Aorta (tissue), 5 donors: ENCODE results near the gene GOLPH3. TPM values are rescaled to one million over a fixed set of nuclear protein-coding genes. Genes with fewer than 3 reads are reported as not detected.

ENCODE experiments used
- ATAC-seq: fragments of 200-7000 bp; cut with Tn5 transposase; one replicate; pipeline ENCODE4 v1.9.1; 2022; ENCODE audit warnings: moderate library complexity; ENCODE audit not compliant: low FRiP score
- DNase-seq, 2 donors: peaks; one replicate each; pipeline ENCODE4 v3.0.0-alpha.2; 2020
- H3K27ac ChIP-seq, 2 donors: one replicate each; pipeline ENCODE4 v1.5.1; 2013; ENCODE audit warnings: low read length in 2 of 2, mild to moderate bottlenecking in 2 of 2, moderate library complexity in 2 of 2, control low read depth in 1 of 2, inconsistent platforms in 1 of 2, low read depth in 1 of 2
- H3K27me3 ChIP-seq, 2 donors: one replicate each; pipeline ENCODE4 v1.6.1; 2013; ENCODE audit warnings: control low read depth in 1 of 2, low read length in 1 of 2, mild to moderate bottlenecking in 1 of 2, moderate library complexity in 1 of 2; ENCODE audit not compliant: insufficient read depth in 2 of 2, control insufficient read depth in 1 of 2
- H3K36me3 ChIP-seq, 2 donors: one replicate each; pipeline ENCODE4 v1.6.1; 2013; ENCODE audit warnings: control low read depth in 1 of 2, low read length in 1 of 2, mild to moderate bottlenecking in 1 of 2; ENCODE audit not compliant: insufficient read depth in 2 of 2, control insufficient read depth in 1 of 2
- H3K4me1 ChIP-seq, 2 donors: one replicate each; pipeline ENCODE4 v1.6.1; 2013; ENCODE audit warnings: low read length in 2 of 2, control low read depth in 1 of 2, mild to moderate bottlenecking in 1 of 2, moderate library complexity in 1 of 2; ENCODE audit not compliant: insufficient read depth in 2 of 2, control insufficient read depth in 1 of 2
- H3K4me3 ChIP-seq, 2 donors: one replicate each; pipeline ENCODE4 v1.5.1; 2013; ENCODE audit warnings: low read length in 2 of 2, control low read depth in 1 of 2, mild to moderate bottlenecking in 1 of 2
- H3K9me3 ChIP-seq: one replicate; pipeline ENCODE4 v1.6.1; 2013; ENCODE audit warnings: mild to moderate bottlenecking, low read length; ENCODE audit not compliant: control insufficient read depth
- WGBS, 2 donors: extraction: QIAGEN DNeasy Blood & Tissue Kit; methylation state at CpG; one replicate each; pipeline ENCODE4 v1.1.7; 2013; 5-methylcytosine and 5-hydroxymethylcytosine counted together
- intact Hi-C, 2 donors: fragments of 100-400 bp; cut with DNase I; formaldehyde crosslinking; loops; one replicate each; pipeline versions ENCODE4 v1.14.2 to v1.15.0; 2022
- polyA plus RNA-seq, 2 donors: library from polyadenylated mRNA; stranded (reverse); fragments of 200-250 nt; gene quantifications; one replicate each; pipeline ENCODE4 v1.2.3, GENCODE V29; 2013
- total RNA-seq, 2 donors: library from RNA; stranded (reverse); fragmentation: NEBNext Ultra II Directional; extraction: Animal tissue kit (Norgen Biotek cat#: 25700); gene quantifications; one replicate each; pipeline ENCODE4 v1.2.1, GENCODE V29; 2021
- donor health status: healthy with polysubstance abuse.
- donor health status: Bipolar disorder and iron deficiency.
- donor health status: DM: no; HTN: no; CAD: no.
- donor health status: DM: no; HTN: no; CAD: no.
- donor health status: DM: yes; HTN: yes; CAD: no.

The GOLPH3 gene
- total and polyA plus RNA-seq, 4 donors: 57.0 to 92.0 (median 74.1) TPM

GRCh38 chr5:32094691-32095090 lies 79.4 kb downstream of the GOLPH3 start:
- no peak for ATAC-seq
- H3K27ac ChIP-seq: peak overlapping the region in 1 of 2 donors; percentile 2
- H3K4me1 ChIP-seq: no peaks in the 10 kb centered on the region
- H3K27me3 ChIP-seq: no peaks in the 10 kb centered on the region
- WGBS, 2 donors: 91 to 92% methylated on average over 5 of the region's 5 CpGs
- no peaks in the 10 kb centered on the region for H3K36me3 ChIP-seq
- no peak overlapping the region for H3K4me3 ChIP-seq
- intact Hi-C loops: loop anchor here in 1 of 2 donors (5.0 kb wide), 1 partner anchor 267 kb away; no protein-coding TSS in a partner anchor
- H3K9me3 ChIP-seq: no peaks in the 10 kb centered on the region
- DNase-seq: no peak

- no peaks in the 10 kb centered on the region for H3K27me3 ChIP-seq
- DNase-seq (no peak), ATAC-seq (peak; percentile 82)
- no peak overlapping the region for H3K27ac ChIP-seq
- WGBS, 2 donors: 37% methylated on average over 20 of the region's 20 CpGs
- no peaks in the 10 kb centered on the region for H3K36me3 ChIP-seq
- no peaks in the 10 kb centered on the region for H3K4me1 ChIP-seq
- no peaks in the 10 kb centered on the region for H3K9me3 ChIP-seq
- no peak overlapping the region for H3K4me3 ChIP-seq
- intact Hi-C loops: loop anchor here in 1 of 2 donors (5.0 kb wide), 1 partner anchor 266 kb away; no protein-coding TSS in a partner anchor
Observed at GRCh38 chr5:32092938-32093812, 80.9 kb downstream of the GOLPH3 start.

- Histone ChIP-seq H3K4me3 (no peak overlapping the region), H3K27ac (no peak overlapping the region)
- ATAC-seq: no peak
Observed at GRCh38 chr5:32090755-32091128, 83.4 kb downstream of the GOLPH3 start.

GRCh38 chr5:32090026-32090754 lies 83.9 kb downstream of the GOLPH3 start:
- intact Hi-C loops: loop anchor here in 1 of 2 donors (5.0 kb wide), 1 partner anchor 263 kb away; no protein-coding TSS in a partner anchor
- H3K27ac ChIP-seq: no peak overlapping the region
- no peaks in the 10 kb centered on the region for H3K36me3 ChIP-seq
- no peaks in the 10 kb centered on the region for H3K4me1 ChIP-seq
- no peaks in the 10 kb centered on the region for H3K9me3 ChIP-seq
- no peak for ATAC-seq
- no peaks in the 10 kb centered on the region for H3K27me3 ChIP-seq
- H3K4me3 ChIP-seq: no peak overlapping the region
- WGBS, 2 donors: 88 to 95% methylated on average over 24 of the region's 24 CpGs
- DNase-seq: no peak

More at GRCh38 chr5:32090755-32091128, 83.4 kb downstream of the GOLPH3 start:
- no peaks in the 10 kb centered on the region for H3K4me1 ChIP-seq
- intact Hi-C loops: loop anchor here in 1 of 2 donors (5.0 kb wide), 1 partner anchor 263 kb away; no protein-coding TSS in a partner anchor
- no peaks in the 10 kb centered on the region for H3K9me3 ChIP-seq
- no peak for DNase-seq
- no peaks in the 10 kb centered on the region for H3K27me3 ChIP-seq
- H3K36me3 ChIP-seq: no peaks in the 10 kb centered on the region
- WGBS, 2 donors: 93% methylated on average over 17 of the region's 17 CpGs

GRCh38 chr5:32089146-32090000 lies 84.7 kb downstream of the GOLPH3 start:
- Histone ChIP-seq H3K4me1 (no peaks in the 10 kb centered on the region), H3K27me3 (no peaks in the 10 kb centered on the region), H3K9me3 (no peaks in the 10 kb centered on the region), H3K36me3 (no peaks in the 10 kb centered on the region), H3K4me3 (no peak overlapping the region), H3K27ac (no peak overlapping the region)
- ATAC-seq: no peak
- no peak for DNase-seq
- 92 to 93% methylated on average over 30 of the region's 30 CpGs for WGBS, 2 donors
- intact Hi-C loops: no loop called here

GRCh38 chr5:32088214-32088613 lies 85.9 kb downstream of the GOLPH3 start:
- WGBS, 2 donors: 88 to 91% methylated on average over 12 of the region's 12 CpGs
- no peaks in the 10 kb centered on the region for H3K27me3 ChIP-seq
- H3K4me3 ChIP-seq: no peak overlapping the region
- intact Hi-C loops: no loop called here
- DNase-seq (no peak), ATAC-seq (no peak)
- H3K9me3 ChIP-seq: no peaks in the 10 kb centered on the region
- no peaks in the 10 kb centered on the region for H3K36me3 ChIP-seq
- H3K27ac ChIP-seq: no peak overlapping the region
- H3K4me1 ChIP-seq: no peaks in the 10 kb centered on the region

GRCh38 chr5:32087086-32088082 lies 86.7 kb downstream of the GOLPH3 start:
- no peaks in the 10 kb centered on the region for H3K4me1 ChIP-seq
- H3K27ac ChIP-seq: no peak overlapping the region
- intact Hi-C loops: no loop called here
- H3K4me3 ChIP-seq: no peak overlapping the region
- DNase-seq (no peak), ATAC-seq (no peak)
- WGBS, 2 donors: 89 to 92% methylated on average over 24 of the region's 24 CpGs
- H3K9me3 ChIP-seq: no peaks in the 10 kb centered on the region
- H3K27me3 ChIP-seq: no peaks in the 10 kb centered on the region
- H3K36me3 ChIP-seq: no peaks in the 10 kb centered on the region
